Activated T-helper 1 cell treated with anti-CD3 and anti-CD28 coated beads, Interleukin-12 subunit alpha, Interleukin-12 subunit beta, Interleukin-2, Interleukin-4 antibody, amounts not matched to agents 30 ng/mL and 10 ng/mL and 1 ng/mL, durations not matched to agents 14 hours and 24 hours and 36 hours (primary cell): ENCODE results near the gene CYBRD1. TPM values are rescaled to one million over a fixed set of nuclear protein-coding genes. Genes with fewer than 3 reads are reported as not detected.

ENCODE experiments used
- DNase-seq: peaks from one replicate; pipeline ENCODE4 v3.0.0; 2021; ENCODE audit warnings: low spot score
- H3K27ac Mint-ChIP-seq: one replicate; pipeline ENCODE4 v1.8.0; 2021; ENCODE audit warnings: mild to moderate bottlenecking, mixed read lengths
- H3K27me3 Mint-ChIP-seq: one replicate; pipeline ENCODE4 v1.8.0; 2022; ENCODE audit warnings: mild to moderate bottlenecking, moderate library complexity, mixed read lengths; ENCODE audit not compliant: insufficient read depth
- H3K36me3 Mint-ChIP-seq: one replicate; pipeline ENCODE4 v1.8.0; 2021; ENCODE audit warnings: low read depth, mixed read lengths
- H3K4me1 Mint-ChIP-seq: one replicate; pipeline ENCODE4 v1.8.0; 2021; ENCODE audit warnings: low read depth, mixed read lengths
- H3K4me3 Mint-ChIP-seq: one replicate; pipeline ENCODE4 v1.8.0; 2021; ENCODE audit warnings: mild to moderate bottlenecking, moderate library complexity, mixed read lengths
- H3K9me3 Mint-ChIP-seq: one replicate; pipeline ENCODE4 v1.8.0; 2021; ENCODE audit warnings: mixed read lengths
- intact Hi-C: fragments of 100-400 bp; cut with micrococcal nuclease; formaldehyde crosslinking; loops from one replicate; pipeline ENCODE4 v1.15.1; 2024
- total RNA-seq: library from RNA; stranded (reverse); gene quantifications from 2 replicates; pipeline ENCODE4 v1.2.3, GENCODE V29; 2022

CYBRD1 gene
- 4.1 and 4.2 TPM in 2 replicates for total RNA-seq

- peak within 1 kb of the TSS; percentile 86 for H3K4me3 Mint-ChIP-seq
- H3K4me1 Mint-ChIP-seq, result peaks cover 6% of the 10 kb centered on the region
- peak within 1 kb of the TSS; percentile 50 for H3K27ac Mint-ChIP-seq
- no peaks in the 10 kb centered on the region for H3K36me3 Mint-ChIP-seq
- intact Hi-C loops, result loop anchor here (5.0 kb wide), 1 partner anchor 360 kb away; the partner anchor contains the start of gene TLK1
- no peaks in the 10 kb centered on the region for H3K9me3 Mint-ChIP-seq
- peak; percentile 3 for DNase-seq
- peaks cover 44% of the 10 kb centered on the region for H3K27me3 Mint-ChIP-seq
Measured at GRCh38 chr2:171522052-171522787, at the start of gene CYBRD1. Gene CYBRD1 (plus strand): TSS chr2:171522474. CDS start chr2:171522546, 72 bp downstream.

DNA sequence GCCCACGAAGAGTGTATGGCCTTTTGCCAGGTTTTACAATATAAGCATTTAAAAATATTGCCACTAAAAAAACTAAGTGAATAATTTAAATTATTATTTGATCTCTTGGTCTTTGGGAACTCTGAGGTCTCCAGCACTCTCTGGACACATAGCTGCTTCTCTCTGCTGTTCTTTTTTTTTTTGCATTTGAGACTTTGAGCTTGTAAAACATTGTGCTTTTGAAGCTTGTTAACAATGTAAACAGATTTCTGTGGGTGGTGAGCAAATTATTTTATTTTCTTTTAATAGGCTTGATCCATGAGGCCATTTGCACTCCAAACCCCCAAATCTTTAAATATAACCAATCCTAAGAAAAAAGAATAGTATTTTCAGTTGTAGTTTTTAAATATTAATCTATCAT is 46.3 kb upstream of the CYBRD1 start:
- Mint-ChIP-seq H3K4me3 (no peak overlapping the region), H3K27me3 (no peaks in the 10 kb centered on the region), H3K27ac (no peak overlapping the region), H3K36me3 (peaks cover 35% of the 10 kb centered on the region), H3K4me1 (peaks cover 5% of the 10 kb centered on the region), H3K9me3 (no peaks in the 10 kb centered on the region)
- DNase-seq, result no peak
- intact Hi-C loops, result no loop called here

GRCh38 chr2:171478345-171478744 is 43.9 kb upstream of the CYBRD1 start:
- peaks cover 36% of the 10 kb centered on the region for H3K36me3 Mint-ChIP-seq
- H3K27me3 Mint-ChIP-seq, result no peaks in the 10 kb centered on the region
- intact Hi-C loops, result no loop called here
- no peak for DNase-seq
- H3K4me1 Mint-ChIP-seq, result peaks cover 5% of the 10 kb centered on the region
- H3K9me3 Mint-ChIP-seq, result no peaks in the 10 kb centered on the region
- H3K4me3 Mint-ChIP-seq, result no peak overlapping the region
- H3K27ac Mint-ChIP-seq, result no peak overlapping the region

DNA sequence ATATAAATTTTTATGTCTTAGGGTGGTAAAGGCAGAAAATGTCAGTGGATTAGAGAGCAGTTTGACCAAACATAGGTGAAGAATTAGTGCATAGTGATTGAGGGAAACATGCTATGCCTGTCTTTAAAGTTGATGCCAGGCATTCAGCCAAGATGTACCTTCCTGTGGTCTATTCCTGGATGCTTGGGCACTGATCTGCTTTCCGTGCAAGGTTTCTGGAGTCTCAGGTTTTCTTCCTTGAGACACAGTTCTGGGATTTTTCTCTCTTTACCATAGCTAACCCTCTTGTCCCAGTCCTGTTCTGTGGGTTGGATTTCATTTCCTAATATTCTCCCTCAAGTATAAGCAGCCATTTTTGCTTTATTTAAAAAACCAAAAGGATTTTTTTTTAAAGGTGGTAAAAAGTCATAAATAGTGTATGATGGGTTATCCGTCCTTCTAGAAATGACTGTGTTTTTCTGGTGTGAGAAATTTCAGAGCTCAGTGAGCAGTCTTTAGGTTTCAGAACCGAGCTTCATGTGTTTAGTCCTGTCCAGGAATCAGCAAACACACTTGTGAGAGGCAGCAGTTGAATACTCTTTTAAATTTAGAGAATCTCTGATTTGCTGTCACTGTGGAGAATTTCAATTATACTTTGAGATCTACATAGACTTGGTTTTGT is 43.0 kb upstream of the CYBRD1 start:
- DNase-seq, result no peak
- H3K4me1 Mint-ChIP-seq, result peaks cover 5% of the 10 kb centered on the region
- H3K36me3 Mint-ChIP-seq, result peaks cover 34% of the 10 kb centered on the region
- no peaks in the 10 kb centered on the region for H3K27me3 Mint-ChIP-seq
- no peak overlapping the region for H3K4me3 Mint-ChIP-seq
- intact Hi-C loops, result no loop called here
- no peak overlapping the region for H3K27ac Mint-ChIP-seq
- H3K9me3 Mint-ChIP-seq, result no peaks in the 10 kb centered on the region

- Mint-ChIP-seq H3K27ac (no peak overlapping the region), H3K9me3 (no peaks in the 10 kb centered on the region), H3K4me3 (no peak overlapping the region), H3K27me3 (no peaks in the 10 kb centered on the region), H3K36me3 (peaks cover 25% of the 10 kb centered on the region), H3K4me1 (peaks cover 13% of the 10 kb centered on the region)
- DNase-seq, result no peak
- intact Hi-C loops, result no loop called here
Measured at GRCh38 chr2:171480908-171481307, 41.4 kb upstream of the CYBRD1 start.

DNA sequence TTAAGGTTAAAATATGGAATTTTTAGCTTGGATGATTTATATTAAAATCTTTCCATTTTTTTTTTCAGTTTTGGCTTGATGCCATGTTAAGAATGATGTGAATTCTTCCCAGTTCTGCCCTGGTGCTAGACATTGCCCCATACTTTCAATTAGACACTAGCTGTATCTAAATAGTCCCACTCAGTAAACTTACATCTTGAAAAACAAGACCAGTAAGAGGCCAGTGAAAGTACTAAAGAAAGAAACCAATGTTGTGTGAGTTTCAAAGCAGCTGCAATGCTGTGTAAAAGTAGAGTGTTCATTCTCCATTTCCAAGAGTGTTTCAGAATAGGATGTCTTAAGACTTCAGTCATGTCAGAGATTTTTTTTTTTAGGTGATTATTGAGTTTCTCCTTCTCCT is 40.0 kb upstream of the CYBRD1 start:
- Mint-ChIP-seq H3K36me3 (peaks cover 22% of the 10 kb centered on the region), H3K9me3 (no peaks in the 10 kb centered on the region)

GRCh38 chr2:171482877-171483276 is 39.4 kb upstream of the CYBRD1 start:
- Mint-ChIP-seq H3K9me3 (no peaks in the 10 kb centered on the region), H3K27me3 (no peaks in the 10 kb centered on the region)

More for the DNA sequence above, 40.0 kb upstream of the CYBRD1 start:
- Mint-ChIP-seq H3K4me1 (peaks cover 13% of the 10 kb centered on the region), H3K4me3 (no peak overlapping the region), H3K27me3 (no peaks in the 10 kb centered on the region), H3K27ac (no peak overlapping the region)
- no peak for DNase-seq
- intact Hi-C loops, result no loop called here

GRCh38 chr2:171483793-171484192 is 38.5 kb upstream of the CYBRD1 start:
- Mint-ChIP-seq H3K9me3 (no peaks in the 10 kb centered on the region), H3K4me1 (peaks cover 13% of the 10 kb centered on the region), H3K4me3 (no peak overlapping the region), H3K27ac (no peak overlapping the region), H3K27me3 (no peaks in the 10 kb centered on the region), H3K36me3 (peaks cover 20% of the 10 kb centered on the region)
- DNase-seq, result no peak
- intact Hi-C loops, result no loop called here

More at GRCh38 chr2:171482877-171483276, 39.4 kb upstream of the CYBRD1 start:
- H3K4me1 Mint-ChIP-seq, result peaks cover 13% of the 10 kb centered on the region
- H3K4me3 Mint-ChIP-seq, result no peak overlapping the region
- H3K36me3 Mint-ChIP-seq, result peaks cover 21% of the 10 kb centered on the region
- intact Hi-C loops, result no loop called here
- H3K27ac Mint-ChIP-seq, result no peak overlapping the region
- no peak for DNase-seq

GRCh38 chr2:171485116-171485515 is 37.2 kb upstream of the CYBRD1 start:
- Mint-ChIP-seq H3K9me3 (no peaks in the 10 kb centered on the region), H3K27ac (no peak overlapping the region)
- no peak for DNase-seq

GRCh38 chr2:171487201-171487600 is 35.1 kb upstream of the CYBRD1 start:
- intact Hi-C loops, result no loop called here
- no peak for DNase-seq
- H3K9me3 Mint-ChIP-seq, result no peaks in the 10 kb centered on the region
- peaks cover 8% of the 10 kb centered on the region for H3K36me3 Mint-ChIP-seq
- no peak overlapping the region for H3K4me3 Mint-ChIP-seq
- no peaks in the 10 kb centered on the region for H3K27me3 Mint-ChIP-seq
- peaks cover 8% of the 10 kb centered on the region for H3K4me1 Mint-ChIP-seq
- no peak overlapping the region for H3K27ac Mint-ChIP-seq

More at GRCh38 chr2:171485116-171485515, 37.2 kb upstream of the CYBRD1 start:
- H3K36me3 Mint-ChIP-seq, result peaks cover 14% of the 10 kb centered on the region
- peaks cover 8% of the 10 kb centered on the region for H3K4me1 Mint-ChIP-seq
- H3K4me3 Mint-ChIP-seq, result no peak overlapping the region
- intact Hi-C loops, result no loop called here
- no peaks in the 10 kb centered on the region for H3K27me3 Mint-ChIP-seq

GRCh38 chr2:171487803-171488259 is 34.4 kb upstream of the CYBRD1 start:
- Mint-ChIP-seq H3K27ac (no peak overlapping the region), H3K4me1 (peaks cover 8% of the 10 kb centered on the region), H3K27me3 (no peaks in the 10 kb centered on the region), H3K36me3 (peaks cover 6% of the 10 kb centered on the region), H3K9me3 (no peaks in the 10 kb centered on the region), H3K4me3 (no peak overlapping the region)
- no peak for DNase-seq
- intact Hi-C loops, result no loop called here

DNA sequence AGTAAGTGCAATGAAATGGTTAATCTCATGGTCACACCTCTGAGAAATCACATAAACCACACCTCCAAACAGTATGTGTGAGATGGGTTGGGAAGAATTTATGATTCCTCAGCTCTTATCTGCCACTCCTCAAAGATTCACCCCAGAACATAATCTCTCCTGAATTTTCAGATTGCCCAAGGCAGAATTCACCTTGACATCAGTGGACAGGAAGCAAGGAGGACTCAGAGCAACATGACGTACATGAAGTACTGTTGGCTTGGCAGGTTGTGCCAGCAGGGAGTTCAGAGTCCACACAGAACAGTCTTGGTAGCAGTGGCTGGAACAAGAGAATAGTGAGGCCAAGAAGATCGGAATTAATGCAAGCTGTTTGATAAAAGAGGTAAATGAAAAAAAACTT is 31.7 kb upstream of the CYBRD1 start:
- Mint-ChIP-seq H3K36me3 (no peaks in the 10 kb centered on the region), H3K9me3 (no peaks in the 10 kb centered on the region), H3K4me3 (no peak overlapping the region), H3K27ac (no peak overlapping the region), H3K27me3 (no peaks in the 10 kb centered on the region), H3K4me1 (no peaks in the 10 kb centered on the region)
- intact Hi-C loops, result no loop called here
- DNase-seq, result no peak

DNA sequence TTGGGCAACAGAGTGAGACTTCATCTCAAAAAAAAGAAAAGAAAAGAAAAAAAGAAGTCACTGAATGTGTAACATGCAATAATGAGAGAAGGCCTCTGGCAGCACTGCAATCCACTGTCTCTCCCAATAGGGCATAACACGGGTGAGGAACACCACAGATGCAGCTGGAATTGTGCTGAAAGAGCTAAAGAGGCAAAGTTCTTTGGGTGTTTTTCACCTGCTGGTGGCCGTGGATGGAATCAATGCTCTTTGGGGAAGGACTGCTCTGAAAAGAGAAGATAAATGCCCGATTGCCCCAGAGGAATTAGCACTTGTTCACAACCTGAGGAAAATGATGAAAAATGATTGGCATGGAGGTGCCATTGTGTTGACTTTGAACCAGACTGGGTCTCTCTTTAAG is 31.0 kb upstream of the CYBRD1 start:
- Mint-ChIP-seq H3K36me3 (no peaks in the 10 kb centered on the region), H3K27ac (no peak overlapping the region), H3K4me3 (no peak overlapping the region), H3K9me3 (no peaks in the 10 kb centered on the region), H3K27me3 (no peaks in the 10 kb centered on the region), H3K4me1 (no peaks in the 10 kb centered on the region)
- intact Hi-C loops, result no loop called here
- no peak for DNase-seq
